ENCODE data around the gene SDK1.

Gene SDK1

DNA sequence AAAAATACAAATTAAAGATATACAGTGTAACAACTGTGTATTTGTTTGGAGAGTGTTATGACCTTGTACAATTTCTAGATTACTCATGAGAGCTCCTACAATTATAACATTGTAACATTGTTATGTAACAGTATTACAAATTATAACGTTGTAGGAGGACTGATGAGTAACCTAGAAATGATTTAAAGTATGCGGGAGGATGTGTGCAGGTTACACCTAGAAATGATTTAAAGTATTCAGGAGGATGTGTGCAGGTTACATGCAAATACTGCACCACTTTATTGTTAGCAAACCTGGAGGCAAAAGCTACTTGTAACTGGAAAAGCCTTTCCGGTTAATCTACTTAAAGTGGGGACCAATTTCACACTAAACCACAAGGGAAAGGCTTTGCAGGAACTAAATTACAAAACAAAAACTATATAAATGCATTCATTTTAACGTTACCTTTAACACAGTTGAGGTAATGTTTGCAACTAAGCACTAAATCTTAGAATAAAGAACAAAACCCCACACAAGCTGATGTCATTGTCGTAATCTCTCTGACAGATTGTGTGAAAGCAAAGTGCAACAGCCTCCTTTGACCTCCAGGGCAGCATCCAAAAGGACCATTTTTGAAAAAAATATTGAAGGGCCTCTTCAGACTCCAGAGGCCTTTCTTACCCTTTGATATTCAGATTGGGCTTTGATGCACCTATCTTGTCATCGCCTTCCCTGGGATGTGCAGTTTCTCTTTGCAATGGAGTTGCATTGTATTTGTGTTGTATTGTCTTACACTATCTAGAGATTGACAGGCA, 858.9 kb downstream of the SDK1 start:
- TF ChIP-seq, protein P1, sequence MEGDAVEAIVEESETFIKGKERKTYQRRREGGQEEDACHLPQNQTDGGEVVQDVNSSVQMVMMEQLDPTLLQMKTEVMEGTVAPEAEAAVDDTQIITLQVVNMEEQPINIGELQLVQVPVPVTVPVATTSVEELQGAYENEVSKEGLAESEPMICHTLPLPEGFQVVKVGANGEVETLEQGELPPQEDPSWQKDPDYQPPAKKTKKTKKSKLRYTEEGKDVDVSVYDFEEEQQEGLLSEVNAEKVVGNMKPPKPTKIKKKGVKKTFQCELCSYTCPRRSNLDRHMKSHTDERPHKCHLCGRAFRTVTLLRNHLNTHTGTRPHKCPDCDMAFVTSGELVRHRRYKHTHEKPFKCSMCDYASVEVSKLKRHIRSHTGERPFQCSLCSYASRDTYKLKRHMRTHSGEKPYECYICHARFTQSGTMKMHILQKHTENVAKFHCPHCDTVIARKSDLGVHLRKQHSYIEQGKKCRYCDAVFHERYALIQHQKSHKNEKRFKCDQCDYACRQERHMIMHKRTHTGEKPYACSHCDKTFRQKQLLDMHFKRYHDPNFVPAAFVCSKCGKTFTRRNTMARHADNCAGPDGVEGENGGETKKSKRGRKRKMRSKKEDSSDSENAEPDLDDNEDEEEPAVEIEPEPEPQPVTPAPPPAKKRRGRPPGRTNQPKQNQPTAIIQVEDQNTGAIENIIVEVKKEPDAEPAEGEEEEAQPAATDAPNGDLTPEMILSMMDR (IDR thresholded peaks at IDR 0.05; ENCODE audit: insufficient read depth, low read depth, low read length, missing control alignments), result no peak
- H3K4me3 ChIP-seq (ENCODE audit: low read depth, low read length), result no peak overlapping the region
- no peak for DNase-seq (ENCODE audit: low read depth)

DNA sequence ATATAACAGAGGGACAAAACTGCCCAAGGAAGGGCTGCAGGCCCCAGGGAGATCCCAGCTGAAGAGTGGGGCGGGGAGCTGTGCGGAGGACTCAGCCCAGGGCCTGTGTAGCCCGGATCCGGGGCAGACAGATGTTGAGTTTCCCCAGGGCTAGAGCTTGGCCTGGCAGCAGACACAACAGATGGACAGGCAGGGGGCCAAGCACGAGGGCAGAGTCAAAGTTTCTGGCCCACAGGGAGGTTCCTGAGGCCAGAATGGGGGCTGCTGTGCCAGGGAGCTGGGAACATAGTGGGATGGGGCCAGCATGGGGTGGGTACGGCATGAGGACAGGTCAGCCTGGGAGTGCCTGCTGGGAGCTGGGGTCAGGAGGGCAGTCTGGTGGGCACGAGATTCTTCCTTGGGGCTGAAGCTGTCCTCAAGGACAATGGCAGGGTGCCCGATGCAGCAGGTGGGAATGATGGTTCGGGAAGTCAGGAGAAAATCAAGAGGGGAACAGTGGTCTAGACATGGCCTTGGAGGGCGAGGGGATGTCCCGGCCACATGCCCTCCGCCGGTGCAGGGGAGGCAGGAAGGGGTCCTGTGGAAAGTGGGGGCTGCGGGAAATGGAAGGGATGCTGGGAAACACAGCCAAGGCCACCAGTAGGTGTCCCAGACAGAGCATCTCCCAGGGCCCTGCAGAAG, 862.0 kb downstream of the SDK1 start:
- TF ChIP-seq, protein P1 (IDR thresholded peaks at IDR 0.05; ENCODE audit: insufficient read depth, low read depth, low read length, missing control alignments), result no peak
- no peak overlapping the region for H3K4me3 ChIP-seq (ENCODE audit: low read depth, low read length)
- no peak for DNase-seq (ENCODE audit: low read depth)

DNA sequence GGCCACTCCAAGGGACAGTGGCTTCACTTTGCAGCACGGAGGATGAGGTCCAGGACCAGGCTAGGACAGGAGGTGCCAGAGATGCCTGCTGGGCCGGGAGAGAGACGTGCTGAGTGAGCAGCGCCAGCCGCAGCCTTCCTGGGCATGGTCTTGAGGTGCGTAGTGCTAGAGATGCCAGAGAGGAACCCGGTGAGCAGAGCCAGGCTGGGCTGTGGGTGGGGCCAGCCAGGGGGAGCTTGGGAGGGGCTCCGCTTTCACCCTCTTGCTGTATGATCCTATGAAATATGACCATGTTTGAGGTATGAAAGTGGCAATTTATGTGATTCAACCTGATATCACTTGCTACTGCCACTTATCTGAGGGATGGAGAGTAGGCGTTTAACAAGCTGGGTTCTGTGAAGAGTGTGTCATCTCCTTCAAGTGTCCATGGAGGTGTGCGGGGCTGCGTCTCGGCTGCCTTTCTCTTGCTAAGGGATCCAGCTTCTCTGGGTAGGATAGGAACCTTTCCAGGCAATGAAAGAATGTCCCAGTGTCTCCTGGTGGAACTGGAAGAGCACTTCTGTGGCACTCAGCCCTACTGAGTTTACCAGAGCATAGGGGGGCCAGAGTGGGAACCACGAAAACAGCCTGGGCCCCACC, 862.6 kb downstream of the SDK1 start:
- TF ChIP-seq, protein P1 (IDR thresholded peaks at IDR 0.05; ENCODE audit: insufficient read depth, low read depth, low read length, missing control alignments), result no peak
- no peak overlapping the region for H3K4me3 ChIP-seq (ENCODE audit: low read depth, low read length)
- DNase-seq (ENCODE audit: low read depth), result no peak

GRCh38 chr7:4164556-4164955, 863.5 kb downstream of the SDK1 start:
- no peak for DNase-seq (ENCODE audit: low read depth)
- H3K4me3 ChIP-seq (ENCODE audit: low read depth, low read length), result no peak overlapping the region
- TF ChIP-seq, protein P1 (IDR thresholded peaks at IDR 0.05; ENCODE audit: insufficient read depth, low read depth, low read length, missing control alignments), result no peak

DNA sequence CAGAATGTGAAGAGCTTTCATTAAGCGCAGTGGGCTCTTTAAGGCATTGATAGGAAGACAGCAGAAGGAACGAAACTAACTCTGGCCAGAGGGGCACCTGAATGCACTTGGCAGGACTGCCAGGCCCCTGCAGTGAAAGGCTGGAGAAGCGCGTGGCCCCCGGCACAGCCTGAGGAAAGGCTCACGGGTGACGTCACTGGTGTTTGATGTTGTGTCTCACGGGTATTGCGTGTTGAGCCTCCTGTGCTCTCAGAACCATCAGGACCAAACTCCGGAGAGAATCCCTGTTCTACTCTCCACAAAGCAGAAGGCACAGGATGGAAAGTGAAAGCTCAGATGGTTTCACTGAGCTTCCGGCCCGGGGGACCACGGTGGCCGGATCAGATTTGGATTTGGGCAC, 865.3 kb downstream of the SDK1 start:
- TF ChIP-seq, protein P1 (IDR thresholded peaks at IDR 0.05; ENCODE audit: insufficient read depth, low read depth, low read length, missing control alignments), result no peak
- DNase-seq (ENCODE audit: low read depth), result no peak

DNA sequence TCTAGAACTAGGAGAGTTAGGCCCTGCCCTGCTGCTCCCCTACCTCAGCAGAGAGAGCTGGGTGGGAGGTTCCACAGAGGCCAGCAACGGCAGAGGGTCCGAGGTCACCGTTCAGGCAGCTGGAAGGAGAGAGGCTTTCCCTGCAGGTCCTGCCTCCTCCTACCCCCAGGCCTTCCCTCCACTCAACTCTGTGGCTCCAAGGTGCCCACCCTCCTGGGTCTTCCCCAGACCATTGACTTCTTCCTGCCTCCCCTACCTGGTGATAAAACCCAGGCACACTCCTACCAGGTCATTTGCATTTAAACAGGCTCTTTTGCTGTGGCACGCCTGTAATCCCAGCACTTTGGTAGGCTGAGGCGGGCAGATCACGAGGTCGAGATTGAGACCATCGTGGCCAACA, 865.8 kb downstream of the SDK1 start:
- no peak overlapping the region for H3K4me3 ChIP-seq (ENCODE audit: low read depth, low read length)
- DNase-seq (ENCODE audit: low read depth), result no peak
- TF ChIP-seq, protein P1 (IDR thresholded peaks at IDR 0.05; ENCODE audit: insufficient read depth, low read depth, low read length, missing control alignments), result no peak

More for the DNA sequence above, 865.3 kb downstream of the SDK1 start:
- no peak overlapping the region for H3K4me3 ChIP-seq (ENCODE audit: low read depth, low read length)
